ENCODE data around the gene ANKRD44. TPM values are rescaled to one million over a fixed set of nuclear protein-coding genes. Genes with fewer than 3 reads are reported as not detected.

Gene ANKRD44
- total RNA-seq, 1 donor from 2014 or later: 9.7 TPM

DNA sequence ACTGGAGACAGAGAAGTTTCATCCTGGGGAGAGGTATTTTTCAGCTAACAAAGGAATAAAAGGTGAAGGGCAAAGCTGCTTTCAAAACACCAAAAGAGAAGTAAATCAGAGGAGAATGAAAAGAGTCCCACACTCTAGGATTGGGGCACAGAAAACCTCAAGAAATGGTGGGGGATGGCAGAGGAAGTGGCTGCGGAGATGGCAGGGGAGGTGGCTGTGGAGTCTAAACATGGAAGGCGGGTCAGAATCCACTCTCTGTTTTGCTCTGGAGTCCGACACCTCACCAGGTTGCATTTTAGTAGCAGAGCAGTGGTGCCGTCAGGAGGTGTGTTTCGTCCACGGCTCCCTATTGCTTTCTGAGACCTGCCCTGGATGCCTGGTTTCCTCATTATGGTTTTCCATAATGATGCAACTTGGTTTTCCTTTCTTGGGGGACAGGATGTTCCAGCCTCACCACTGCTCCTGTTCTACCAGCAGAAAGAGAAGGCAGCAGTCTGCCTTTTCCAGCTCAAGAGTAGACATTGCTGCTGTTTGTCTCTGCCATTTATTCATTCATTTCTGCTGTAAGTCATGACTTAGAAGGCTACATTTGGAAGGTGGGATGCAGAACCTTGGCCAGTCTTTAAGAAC, 188.7 kb downstream of the ANKRD44 start:
- no peak for DNase-seq (ENCODE audit: low read depth)

DNA sequence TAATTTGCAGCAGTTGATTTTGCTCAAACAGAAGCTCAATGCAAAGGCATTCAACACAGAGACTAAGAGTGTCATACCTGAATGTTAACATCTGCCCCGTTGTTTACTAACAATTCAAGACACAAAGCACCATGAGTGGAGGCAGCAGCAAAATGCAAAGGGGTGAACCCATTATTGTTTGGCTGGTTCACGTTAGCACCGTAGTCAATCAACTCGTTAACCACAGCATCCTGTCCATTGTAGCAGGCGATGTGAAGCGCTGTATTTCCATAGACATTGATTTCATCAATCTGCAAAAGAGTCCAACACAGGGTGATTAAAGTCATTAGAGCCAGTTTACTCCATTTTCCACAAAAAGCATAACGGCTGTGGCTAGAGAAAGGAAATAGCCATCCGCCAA, 189.3 kb downstream of the ANKRD44 start:
- no peak for DNase-seq (ENCODE audit: low read depth)

DNA sequence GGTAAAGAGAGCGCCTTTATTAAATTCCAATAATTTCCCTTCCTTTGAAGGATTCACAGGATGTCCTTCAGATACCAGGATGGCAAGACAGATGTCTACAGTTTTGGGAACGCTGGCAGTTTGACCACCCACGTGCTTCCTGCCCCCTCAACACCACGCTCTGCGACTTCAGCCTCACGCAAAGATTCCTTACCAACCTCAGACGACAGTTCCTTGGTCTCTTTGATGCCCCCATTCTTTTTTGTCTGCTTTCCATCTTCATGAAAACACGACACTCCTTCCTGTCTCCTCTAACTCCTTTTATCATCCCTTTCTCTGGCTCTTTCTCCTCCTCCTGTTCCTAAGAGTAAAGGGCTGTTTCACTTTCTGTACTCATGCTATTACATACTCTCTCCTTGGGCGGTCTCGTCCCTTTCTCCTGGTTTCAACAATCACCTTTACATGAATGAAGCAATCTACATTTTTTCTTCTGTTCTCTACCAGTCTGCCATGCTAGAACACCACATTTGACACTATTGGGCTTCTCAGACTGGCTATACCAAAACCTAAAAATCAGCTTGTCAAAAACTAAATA, 194.2 kb downstream of the ANKRD44 start:
- DNase-seq (ENCODE audit: low read depth): no peak

DNA sequence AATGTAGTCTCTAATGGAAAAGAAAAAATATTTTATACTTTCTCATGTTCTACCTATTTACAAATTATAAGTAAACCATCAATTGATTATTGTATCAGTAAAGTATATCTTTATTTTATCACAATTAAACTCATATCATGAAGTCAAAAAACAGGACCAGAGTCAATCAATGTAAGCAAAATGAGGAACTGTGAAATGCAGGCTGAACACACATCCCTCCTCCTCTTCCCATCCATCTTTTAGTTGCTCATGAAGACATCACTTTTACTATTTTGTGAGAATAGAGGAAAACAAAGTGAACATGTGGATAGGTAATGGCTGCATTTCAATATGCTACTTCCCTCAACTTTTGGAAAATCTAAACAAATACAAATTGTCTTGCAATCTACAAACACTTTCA, 195.3 kb downstream of the ANKRD44 start:
- DNase-seq (ENCODE audit: low read depth): no peak

DNA sequence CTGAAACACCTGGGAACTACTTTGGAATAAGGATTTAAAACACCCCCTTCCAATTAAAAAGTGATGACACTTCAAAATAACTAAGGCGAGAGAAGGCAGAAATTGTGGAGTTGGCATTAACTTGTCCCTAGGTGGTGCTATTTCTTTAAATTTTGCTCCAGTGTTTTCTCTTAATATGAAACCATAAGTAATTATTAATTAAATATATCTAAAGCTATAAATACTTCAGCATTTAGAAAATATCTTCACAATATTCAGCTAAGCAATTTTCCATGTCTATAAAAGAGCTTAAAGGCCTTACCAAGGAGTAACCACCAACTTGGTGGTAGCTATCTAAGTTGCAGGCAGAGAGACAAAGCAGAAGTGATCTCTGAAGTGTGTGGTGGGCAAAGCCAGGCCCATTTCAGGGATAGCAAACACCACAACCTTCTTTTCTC, 197.3 kb downstream of the ANKRD44 start:
- DNase-seq (ENCODE audit: low read depth): peak; percentile 43

DNA sequence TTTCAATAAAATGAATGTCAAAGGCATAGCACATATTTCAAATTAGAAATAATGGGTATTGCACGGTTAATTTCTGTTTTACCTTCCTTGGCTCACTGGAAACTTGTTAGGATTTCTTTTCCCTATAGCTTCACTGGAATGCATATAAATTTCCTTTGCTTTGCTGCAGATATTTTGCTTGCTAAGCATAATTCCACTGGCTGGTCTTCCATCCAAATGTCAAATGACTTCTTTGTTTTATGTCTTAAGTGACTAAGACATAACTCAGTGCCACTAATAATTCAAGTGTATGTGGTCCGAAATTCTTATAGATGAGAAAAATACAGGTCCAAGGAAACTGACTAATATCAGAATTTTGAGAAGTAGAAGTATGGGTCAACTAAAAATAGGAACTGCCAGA, 201.3 kb downstream of the ANKRD44 start:
- no peak for DNase-seq (ENCODE audit: low read depth)

DNA sequence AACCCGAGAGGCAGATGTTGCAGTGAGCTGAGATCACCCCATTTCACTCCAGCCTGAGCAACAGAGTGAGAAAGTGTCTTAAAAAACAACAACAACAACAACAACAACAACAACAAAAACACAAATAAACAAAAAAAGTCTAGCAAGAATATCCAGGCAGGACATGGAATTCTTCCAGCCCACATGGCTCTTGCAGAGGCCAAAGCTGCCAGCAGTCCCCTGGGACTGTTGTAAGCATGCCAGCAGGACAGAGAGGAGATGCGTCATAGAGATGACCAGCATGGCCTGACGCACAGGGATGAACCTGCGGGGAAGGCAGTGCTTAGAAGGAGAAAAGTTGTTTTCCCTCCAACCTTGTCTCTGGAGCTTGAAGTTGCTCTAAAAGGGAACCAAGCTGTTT, 201.8 kb downstream of the ANKRD44 start:
- DNase-seq (ENCODE audit: low read depth): peak; percentile 92

DNA sequence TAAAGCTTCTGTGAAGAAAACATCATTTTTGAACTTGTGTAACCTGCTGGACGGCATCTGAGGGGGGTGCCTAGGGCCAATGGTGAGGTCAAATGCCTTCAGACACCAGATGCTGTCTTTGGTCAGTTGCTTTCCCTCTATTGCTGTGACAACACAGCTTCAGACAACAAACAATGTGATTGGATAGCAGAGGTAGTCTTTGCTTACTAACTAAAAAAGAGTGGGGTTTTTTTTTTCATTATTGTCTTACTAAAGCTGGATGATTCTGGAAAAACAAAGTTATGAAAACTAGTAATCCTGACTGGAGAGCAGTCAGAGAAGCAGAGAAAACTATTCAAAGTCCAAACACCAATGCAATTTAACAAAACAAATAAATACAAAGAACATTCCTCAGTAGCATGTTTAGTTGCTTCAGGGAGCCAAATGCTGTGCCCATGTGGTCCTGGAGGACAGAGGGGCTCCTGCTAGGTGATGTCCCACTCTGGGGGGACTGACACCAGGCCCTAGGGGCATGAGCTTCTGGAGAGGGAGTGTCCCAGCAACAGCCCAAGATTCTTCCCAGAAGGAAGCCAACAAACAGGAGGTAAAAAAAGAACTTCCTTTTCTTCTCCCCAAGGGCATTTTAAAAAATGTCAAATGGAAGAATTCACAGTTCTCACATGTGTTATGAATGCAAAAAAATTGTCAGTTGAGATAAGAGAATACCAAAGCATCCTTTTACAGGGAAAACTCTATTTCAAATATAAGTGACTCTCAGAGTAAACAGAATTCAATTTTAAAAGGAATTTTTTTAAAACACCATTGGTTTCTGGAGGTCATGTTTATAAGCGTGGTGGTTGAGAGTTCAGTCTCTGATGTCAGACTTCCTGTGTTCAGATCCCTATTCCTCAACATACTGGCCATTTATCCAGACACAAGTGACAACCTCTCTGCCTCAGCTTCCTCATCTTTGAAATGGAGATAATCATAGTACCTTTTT, 203.0 kb downstream of the ANKRD44 start:
- peak; percentile 78 for DNase-seq (ENCODE audit: low read depth)

DNA sequence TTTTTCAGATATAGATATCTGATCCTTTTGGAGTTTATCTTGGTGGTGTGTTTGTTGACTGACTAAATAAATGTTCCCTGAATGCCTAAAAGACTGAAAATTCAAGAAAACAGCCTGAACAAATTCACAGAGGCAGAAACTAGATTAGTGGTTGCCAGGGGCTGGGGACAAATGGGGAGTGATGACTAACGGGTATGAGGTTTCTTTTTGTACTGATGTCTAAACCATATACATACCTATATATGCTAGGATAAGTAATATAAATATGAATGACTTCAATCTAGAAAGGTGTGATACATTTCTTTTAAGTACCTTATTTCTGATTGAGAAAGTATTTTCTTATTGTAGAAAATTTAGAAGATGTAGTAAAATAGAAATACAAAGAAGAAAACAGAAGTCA, 207.2 kb downstream of the ANKRD44 start:
- no peak for DNase-seq (ENCODE audit: low read depth)

DNA sequence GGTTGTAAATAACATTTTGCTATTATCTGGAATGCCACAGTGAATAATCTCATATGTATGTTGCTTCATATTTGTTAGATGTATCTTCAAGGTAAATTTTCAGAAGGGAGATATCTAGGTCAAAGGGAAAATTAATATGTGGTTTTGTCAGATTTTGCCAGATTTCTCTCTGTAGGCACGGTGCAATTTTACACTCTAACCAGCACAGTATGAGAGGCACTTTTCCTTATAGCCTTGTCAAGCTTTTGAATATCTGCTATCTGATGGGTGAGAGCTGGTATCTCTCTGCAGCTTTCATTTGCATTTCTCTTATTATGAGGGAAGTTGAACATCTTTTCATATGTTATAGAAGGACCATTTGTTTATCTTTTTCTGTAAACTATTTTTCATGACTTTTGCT, 208.3 kb downstream of the ANKRD44 start:
- DNase-seq (ENCODE audit: low read depth): no peak

DNA sequence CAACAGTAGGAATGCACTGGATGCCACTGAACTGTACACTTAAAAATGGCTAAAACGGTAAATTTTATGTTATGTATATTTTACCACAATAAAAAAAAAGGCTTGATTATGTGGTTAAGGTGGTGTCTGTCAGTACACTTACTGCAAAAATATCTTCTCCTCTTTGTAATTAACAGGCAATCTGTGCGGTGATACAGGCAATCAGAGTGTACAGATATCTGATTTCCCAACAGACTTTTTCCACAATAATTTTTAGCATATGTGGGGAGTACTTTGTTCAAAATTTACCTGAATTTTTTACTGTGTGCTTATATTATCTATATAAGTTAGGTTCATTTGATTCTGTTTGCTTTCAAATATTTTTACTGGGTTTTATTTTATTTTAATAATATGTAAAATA, 209.1 kb downstream of the ANKRD44 start:
- no peak for DNase-seq (ENCODE audit: low read depth)

DNA sequence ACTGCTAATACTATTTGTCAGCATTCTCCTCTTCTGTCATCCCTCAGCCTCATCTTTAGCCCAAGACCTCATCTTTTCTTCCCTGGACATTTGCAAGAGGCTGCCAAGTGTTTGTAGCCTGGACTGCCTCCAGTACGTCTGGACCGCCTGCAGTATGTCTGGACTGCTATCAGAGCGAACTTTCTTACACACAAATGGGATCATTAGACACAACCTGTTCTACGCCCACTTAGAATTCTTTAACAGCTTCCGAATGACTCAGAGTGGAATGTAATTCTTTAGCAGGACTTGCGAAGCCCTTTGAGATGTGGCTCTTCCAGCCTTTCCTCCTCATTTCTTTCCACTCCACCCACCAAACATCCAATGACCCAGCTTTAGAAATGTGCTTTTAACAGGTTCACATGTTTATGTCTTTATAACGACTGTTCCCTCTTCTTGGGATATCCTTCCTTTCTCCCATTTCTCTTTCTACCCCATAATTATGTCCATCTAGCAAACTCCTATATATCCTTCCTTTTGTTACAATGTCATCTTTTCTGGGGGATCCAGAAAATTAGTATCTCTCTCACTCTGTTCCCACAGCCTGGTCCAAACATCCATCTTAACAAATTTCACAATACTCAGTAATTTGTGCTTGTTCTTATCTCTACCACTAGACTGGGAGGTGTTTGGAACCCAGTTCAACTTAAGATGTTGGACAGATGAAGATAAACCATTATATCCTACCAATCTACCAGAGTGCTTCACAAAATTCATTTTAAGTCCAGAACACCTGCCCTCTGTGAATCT, 212.8 kb downstream of the ANKRD44 start:
- DNase-seq (ENCODE audit: low read depth): no peak

DNA sequence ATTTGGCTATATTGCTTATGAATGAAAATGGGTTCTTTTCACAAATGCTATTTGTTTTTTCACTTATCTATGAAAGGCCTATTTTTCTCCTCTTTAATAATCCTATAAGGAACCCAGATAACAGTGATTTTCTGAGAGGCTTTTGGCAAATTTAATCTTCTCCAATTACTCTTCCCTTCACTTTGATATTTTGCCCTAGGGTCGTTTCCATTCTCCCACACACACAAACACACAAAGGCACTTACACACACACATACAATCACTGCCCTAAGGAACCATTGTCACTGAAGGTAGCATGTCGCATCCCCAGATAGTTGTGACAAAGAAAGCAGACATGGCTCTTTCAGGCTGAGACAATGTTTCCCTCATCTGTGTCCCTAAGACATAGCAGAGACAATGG, 213.9 kb downstream of the ANKRD44 start:
- DNase-seq (ENCODE audit: low read depth): no peak

DNA sequence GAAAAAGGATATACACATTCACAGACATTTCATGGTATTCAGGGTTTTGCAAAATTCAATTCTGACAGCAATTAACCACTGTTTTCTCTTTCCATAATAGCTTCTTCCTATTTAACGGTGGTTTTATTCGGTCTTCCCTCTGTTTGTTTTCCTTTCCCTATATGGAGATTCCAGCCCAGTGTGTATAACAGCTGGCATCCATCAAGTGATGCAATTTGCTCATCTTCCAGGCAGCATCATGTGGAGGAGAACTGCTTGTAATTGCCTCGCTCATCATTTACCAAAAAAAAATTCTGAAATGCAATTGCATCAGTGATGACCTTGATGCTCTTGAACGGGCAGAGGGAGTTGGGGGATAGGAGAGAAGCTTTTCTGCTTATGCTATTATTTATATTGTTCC, 218.1 kb downstream of the ANKRD44 start:
- DNase-seq (ENCODE audit: low read depth): peak; percentile 61

DNA sequence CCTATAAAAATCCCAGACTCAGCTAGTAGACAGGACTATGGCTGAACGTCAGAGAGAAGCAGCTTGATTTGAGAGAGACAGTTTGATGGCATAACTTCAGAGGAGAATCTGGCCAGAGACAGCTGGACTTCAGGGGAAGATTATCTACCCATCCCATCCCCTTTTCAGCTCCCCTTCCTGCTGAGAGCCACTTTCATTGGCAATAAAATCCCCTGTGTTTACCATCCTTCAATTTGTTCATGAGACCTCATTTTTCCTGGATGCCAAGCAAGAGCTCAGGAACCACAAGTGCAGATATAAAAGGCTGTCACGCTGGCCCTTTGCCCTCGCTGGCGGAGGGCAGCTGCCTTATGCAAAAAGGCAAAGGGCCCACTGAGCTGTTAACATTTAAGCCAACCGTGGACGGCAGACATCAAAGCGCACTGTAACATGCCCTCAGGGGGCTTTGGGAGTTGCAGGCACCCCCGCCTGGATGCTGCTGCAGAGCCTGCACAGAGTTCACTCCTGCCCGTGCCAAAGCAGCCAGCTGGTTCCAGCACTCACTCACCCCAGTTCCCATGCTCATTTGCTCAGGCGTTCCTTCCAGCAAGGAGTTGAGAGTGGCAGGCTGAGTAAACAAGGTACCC, 219.7 kb downstream of the ANKRD44 start:
- no peak for DNase-seq (ENCODE audit: low read depth)

DNA sequence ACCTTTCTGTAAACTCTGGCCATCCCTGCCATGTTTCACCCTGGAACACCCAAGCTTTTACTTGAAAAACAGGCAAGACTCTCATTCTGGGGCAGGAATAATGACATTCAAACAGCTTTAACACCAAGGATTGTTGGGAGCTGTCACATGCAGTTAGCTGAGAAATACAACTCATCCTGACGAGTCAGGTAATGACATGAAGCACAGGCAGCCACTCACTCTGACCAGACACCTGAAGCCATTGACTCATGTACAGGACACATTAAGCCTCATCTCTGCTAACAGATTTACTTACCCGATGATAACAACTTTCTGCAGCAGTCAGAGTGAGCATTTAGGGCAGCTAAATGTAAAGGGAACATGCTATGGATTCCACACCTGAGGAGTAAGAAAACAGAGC, 220.9 kb downstream of the ANKRD44 start:
- DNase-seq (ENCODE audit: low read depth): no peak

DNA sequence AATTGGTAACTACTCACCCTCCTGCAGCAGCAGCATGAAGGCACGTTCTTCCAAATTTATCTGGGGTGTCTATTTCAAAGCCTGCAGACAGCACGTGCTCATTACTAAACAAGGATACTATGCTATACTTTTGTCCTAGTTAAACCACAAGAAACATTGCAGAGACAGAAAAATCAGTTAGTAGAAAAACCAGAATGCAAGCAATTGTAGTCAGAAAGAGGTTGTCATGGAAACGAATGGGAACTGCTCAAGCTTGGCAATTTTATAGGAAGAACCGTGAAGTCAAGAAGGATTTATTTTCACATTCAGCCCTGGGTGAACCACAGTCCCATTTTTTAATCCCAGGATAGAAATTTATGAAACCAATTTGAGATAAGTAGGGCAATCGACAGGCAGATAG, 221.9 kb downstream of the ANKRD44 start:
- DNase-seq (ENCODE audit: low read depth): peak; percentile 48

DNA sequence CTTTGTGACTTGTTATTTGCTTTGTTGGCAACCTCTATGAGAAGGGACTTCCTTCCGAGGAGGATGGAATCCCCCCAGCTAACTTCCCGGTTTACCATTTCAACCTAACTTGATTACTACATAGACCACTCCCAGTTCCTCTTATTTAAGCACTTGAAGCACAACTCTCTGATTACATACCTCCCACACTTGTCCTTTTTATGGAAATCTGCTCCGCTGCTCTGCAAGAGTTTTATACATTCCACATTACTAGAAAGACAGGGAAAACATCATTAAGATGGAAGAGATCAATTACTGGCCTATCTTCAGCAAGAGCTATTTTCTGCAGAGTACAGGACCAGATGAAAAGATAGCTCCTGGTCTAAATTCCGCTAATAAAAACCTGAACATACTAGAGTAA, 224.1 kb downstream of the ANKRD44 start:
- DNase-seq (ENCODE audit: low read depth): no peak

DNA sequence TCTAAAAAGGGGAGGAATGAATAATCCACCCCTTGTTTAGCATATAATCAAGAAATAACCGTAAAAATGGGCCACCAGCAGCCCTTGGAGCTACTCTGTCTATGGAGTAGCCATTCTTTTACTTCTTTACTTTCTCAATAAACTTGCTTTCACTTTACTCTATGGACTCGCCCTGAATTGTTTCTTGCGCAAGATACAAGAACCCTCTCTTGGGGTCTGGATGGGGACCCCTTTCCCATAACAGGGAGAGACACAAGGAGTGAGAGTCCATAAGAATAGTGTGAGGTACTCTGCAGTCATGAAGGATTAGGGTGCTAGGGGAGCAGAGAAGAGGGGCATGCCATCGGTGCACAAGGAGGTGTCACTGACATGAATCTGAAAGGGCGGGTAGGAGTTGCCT, 224.9 kb downstream of the ANKRD44 start:
- no peak for DNase-seq (ENCODE audit: low read depth)

DNA sequence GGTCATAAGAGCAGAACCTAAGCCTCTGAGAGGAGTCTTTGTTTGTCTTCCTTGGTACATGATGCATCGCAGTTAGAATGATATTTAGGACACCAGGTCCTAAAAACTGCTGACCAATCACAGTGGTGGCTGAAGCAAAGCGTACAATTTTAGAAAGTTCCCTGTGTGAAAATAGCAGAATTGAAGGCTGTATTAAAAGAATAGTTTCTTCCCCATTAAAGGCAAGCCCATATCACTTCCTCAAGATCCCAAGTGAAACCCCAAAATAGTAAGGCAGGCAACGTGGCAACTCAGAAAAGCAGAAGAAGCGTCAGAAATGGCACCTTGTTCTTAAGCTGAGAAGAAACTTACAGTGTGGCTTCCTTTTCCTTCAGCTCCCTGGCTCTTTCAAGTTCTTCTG, 229.3 kb downstream of the ANKRD44 start:
- no peak for DNase-seq (ENCODE audit: low read depth)

Data from myocyte (in vitro differentiated cells).